ENCODE measurements around the gene CRABP1. TPM values are rescaled to one million over a fixed set of nuclear protein-coding genes. Genes with fewer than 3 reads are reported as not detected.

The CRABP1 gene
- total RNA-seq, 2 donors from 2014 or later = not detected

DNA sequence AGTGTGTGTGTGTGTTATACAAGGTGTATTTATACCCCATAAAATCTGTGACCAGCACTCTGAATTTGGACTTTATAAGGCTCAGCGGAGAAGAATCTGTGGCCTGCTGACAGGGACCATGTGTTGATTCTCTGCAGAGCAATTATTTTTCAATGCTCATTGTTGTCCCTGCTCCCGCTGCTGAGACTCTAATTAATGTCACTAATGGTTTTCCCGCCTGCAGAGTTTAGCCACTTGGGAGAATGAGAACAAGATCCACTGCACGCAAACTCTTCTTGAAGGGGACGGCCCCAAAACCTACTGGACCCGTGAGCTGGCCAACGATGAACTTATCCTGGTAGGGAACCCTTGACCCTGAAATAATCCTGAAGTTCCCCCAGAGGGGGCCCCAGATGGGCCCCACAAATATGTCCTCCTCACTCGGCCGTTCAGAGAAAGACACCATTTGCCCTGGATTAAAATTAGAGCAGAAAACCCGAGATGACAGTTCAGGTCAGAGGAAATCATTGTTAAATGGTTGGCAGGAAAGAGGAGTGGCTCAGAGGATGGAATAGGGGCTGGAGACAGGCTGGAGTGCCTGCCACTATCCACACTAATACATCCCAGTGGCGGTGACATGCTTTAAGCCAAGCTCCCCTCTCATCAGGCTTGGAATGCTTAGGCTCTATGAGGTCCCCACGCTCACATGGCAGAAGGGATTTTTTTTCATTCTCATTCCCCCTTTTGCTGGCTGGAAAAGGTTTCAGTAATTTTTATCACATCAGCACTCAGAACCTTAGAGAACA lies 3.3 kb downstream of the CRABP1 start:
- no peaks in the 10 kb centered on the region for H3K9me3 ChIP-seq (ENCODE audit: control insufficient read depth, low read length, poor library complexity, severe bottlenecking)
- H3K36me3 Mint-ChIP-seq (ENCODE audit: low read depth) = peaks cover 5% of the 10 kb centered on the region
- H3K27me3 Mint-ChIP-seq = peaks cover 54% of the 10 kb centered on the region
- H3K27ac Mint-ChIP-seq = no peak overlapping the region
- peaks cover 2% of the 10 kb centered on the region for H3K4me1 Mint-ChIP-seq
- ATAC-seq = no peak
- no peak for DNase-seq
- no peak overlapping the region for H3K4me3 Mint-ChIP-seq

- Mint-ChIP-seq H3K36me3 (ENCODE audit: low read depth) (no peaks in the 10 kb centered on the region), H3K4me1 (peaks cover 4% of the 10 kb centered on the region), H3K4me3 (no peak overlapping the region), H3K27me3 (peaks cover 47% of the 10 kb centered on the region), H3K27ac (no peak overlapping the region)
- no peak for ATAC-seq
- no peaks in the 10 kb centered on the region for H3K9me3 ChIP-seq (ENCODE audit: control insufficient read depth, low read length, poor library complexity, severe bottlenecking)
- DNase-seq = no peak
Measured at GRCh38 chr15:78345396-78346125, 5.4 kb downstream of the CRABP1 start.

DNA sequence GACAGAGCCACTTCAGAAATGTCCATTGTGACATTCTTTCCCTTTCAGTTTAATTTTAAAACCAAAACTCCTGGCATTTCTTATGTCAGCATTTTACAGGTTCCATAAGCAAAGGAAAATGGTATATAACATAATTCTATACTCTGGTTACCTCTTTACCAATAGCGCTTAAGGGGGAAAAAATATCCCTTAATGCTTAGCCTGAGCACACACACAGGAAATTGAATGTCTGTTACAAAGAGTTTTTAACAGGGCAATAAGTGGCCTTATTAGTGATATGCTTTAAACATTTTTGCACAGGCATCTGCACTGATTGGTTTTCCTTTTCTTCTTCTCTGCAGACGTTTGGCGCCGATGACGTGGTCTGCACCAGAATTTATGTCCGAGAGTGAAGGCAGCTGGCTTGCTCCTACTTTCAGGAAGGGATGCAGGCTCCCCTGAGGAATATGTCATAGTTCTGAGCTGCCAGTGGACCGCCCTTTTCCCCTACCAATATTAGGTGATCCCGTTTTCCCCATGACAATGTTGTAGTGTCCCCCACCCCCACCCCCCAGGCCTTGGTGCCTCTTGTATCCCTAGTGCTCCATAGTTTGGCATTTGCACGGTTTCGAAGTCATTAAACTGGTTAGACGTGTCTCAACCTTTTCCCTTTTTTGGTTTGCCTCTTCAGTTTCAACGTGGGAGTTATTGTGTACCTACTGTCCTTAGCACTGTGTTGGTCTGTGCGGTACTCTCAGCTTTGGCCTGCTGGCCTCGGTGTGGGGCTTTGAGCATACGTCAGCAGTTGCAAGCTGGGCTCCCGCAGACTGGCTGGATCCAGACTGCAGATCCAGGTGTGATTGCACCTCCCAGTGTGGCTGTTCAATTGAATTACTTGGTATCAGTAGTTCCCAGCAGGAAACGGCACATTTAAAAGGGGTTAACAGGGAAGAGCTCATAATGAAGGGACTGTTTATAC lies 7.7 kb downstream of the CRABP1 start:
- DNase-seq (no peak), ATAC-seq (no peak)
- no peaks in the 10 kb centered on the region for H3K9me3 ChIP-seq (ENCODE audit: control insufficient read depth, low read length, poor library complexity, severe bottlenecking)
- Mint-ChIP-seq H3K4me3 (no peak overlapping the region), H3K4me1 (peaks cover 4% of the 10 kb centered on the region), H3K36me3 (ENCODE audit: low read depth) (no peaks in the 10 kb centered on the region), H3K27ac (no peak overlapping the region), H3K27me3 (peaks cover 32% of the 10 kb centered on the region)

DNA sequence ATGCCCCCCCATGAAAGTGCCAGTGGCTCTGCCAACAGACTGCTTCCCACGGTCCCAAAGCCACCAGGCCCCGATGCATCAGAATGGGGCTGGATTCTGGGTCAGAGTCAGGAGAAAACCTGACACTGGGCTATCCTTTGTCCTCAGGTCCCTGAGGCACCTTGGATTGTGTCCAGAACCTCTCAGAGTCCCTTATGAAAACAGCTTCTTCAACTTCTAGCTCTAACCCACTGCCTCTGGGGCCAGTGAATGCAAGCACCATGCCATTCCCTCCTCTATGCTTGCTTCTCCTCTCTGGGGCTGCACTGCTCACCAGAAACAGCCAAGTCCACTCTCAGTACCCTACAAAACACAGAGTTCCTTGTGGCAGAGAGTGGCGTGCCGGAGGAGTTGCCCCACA lies 9.9 kb downstream of the CRABP1 start:
- Mint-ChIP-seq H3K4me1 (peaks cover 4% of the 10 kb centered on the region), H3K36me3 (ENCODE audit: low read depth) (no peaks in the 10 kb centered on the region), H3K27me3 (peaks cover 34% of the 10 kb centered on the region), H3K4me3 (no peak overlapping the region), H3K27ac (no peak overlapping the region)
- ATAC-seq = no peak
- no peaks in the 10 kb centered on the region for H3K9me3 ChIP-seq (ENCODE audit: control insufficient read depth, low read length, poor library complexity, severe bottlenecking)
- no peak for DNase-seq

- H3K36me3 Mint-ChIP-seq (ENCODE audit: low read depth) = no peaks in the 10 kb centered on the region
- no peak for DNase-seq
- H3K4me3 Mint-ChIP-seq = no peak overlapping the region
- H3K27ac Mint-ChIP-seq = no peak overlapping the region
- no peaks in the 10 kb centered on the region for H3K9me3 ChIP-seq (ENCODE audit: control insufficient read depth, low read length, poor library complexity, severe bottlenecking)
- H3K27me3 Mint-ChIP-seq = peaks cover 38% of the 10 kb centered on the region
- H3K4me1 Mint-ChIP-seq = peaks cover 2% of the 10 kb centered on the region
- no peak for ATAC-seq
Measured at GRCh38 chr15:78351539-78351938, 11.4 kb downstream of the CRABP1 start.

DNA sequence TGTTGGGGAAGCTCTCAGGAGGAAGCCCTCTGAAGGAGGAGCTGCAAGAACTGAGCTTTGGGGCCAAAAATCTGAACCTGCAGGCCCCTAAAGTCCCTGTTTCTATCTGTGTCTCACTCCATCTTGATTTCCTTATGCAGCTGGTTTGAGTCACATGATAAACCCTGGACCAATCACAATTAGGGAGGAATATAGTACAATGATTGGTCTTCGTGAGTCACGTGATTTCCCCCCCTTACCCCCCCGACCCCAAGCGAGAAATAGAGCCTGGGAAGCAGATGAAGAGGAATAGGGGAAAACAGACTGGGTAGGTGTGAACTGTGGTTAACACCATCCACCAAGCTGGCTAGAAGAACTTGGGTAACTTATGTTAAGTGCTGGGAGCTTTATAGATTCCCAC lies 12.9 kb downstream of the CRABP1 start:
- no peaks in the 10 kb centered on the region for H3K9me3 ChIP-seq (ENCODE audit: control insufficient read depth, low read length, poor library complexity, severe bottlenecking)
- peaks cover 43% of the 10 kb centered on the region for H3K27me3 Mint-ChIP-seq
- H3K36me3 Mint-ChIP-seq (ENCODE audit: low read depth) = no peaks in the 10 kb centered on the region
- no peak for ATAC-seq
- H3K4me3 Mint-ChIP-seq = no peak overlapping the region
- H3K4me1 Mint-ChIP-seq = peaks cover 2% of the 10 kb centered on the region
- no peak for DNase-seq
- no peak overlapping the region for H3K27ac Mint-ChIP-seq

DNA sequence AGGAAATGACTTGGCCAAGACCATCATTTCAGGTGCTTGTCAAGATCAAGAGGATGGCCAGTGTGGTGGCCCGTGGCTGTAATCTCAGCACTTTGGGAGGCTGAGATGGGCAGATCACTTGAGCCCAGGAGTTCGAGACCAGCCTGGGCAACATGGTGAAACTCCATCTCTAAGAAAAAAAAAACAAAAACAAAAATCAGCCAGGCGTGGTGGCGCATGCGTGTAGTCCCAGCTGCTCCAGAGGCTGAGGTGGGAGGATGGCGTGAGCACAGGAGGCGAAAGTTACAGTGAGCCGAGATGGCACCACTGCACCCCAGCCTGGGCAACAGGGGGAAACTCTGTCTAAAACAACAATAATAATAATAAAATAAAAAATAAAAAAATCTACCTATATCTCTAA lies 15.0 kb downstream of the CRABP1 start:
- DNase-seq (no peak), ATAC-seq (no peak)
- Mint-ChIP-seq H3K4me1 (peaks cover under 1% of the 10 kb centered on the region), H3K36me3 (ENCODE audit: low read depth) (no peaks in the 10 kb centered on the region), H3K27me3 (peaks cover 47% of the 10 kb centered on the region), H3K27ac (no peak overlapping the region), H3K4me3 (no peak overlapping the region)
- H3K9me3 ChIP-seq (ENCODE audit: control insufficient read depth, low read length, poor library complexity, severe bottlenecking) = no peaks in the 10 kb centered on the region

DNA sequence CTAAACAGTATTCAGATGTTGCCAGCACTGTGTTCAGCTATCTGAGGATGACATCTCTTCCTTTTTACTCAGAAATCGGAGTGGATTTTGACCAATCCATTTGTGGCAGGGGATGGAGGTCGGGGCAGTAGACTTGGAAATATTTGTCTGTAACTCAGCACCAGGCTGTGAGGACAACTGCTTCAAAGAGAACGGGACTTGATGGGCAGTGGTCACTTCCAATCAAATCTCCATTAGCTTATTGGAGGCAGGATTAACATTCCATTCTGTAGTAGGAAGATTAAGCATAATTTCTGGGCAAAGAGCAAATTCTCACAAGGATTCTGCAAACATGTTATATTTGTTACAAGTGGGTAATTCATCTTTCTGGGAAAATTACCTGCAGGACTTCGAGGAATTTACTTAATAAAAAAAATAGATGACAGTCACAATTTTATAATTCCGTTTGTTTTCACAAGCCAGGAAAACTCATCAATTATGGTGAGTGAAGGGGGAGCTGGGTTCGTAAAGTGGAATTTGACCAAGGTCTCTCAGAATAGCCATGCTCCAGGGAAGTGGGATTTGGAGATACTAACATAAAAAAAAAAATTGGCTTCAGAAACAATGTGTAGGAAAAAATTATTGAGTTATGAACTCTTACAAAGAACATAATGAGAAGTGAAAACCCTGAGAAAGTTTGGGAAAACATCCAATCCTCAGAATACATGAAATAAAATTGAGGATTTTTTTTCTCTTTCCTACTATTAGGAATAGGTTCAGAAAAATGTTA lies 18.1 kb downstream of the CRABP1 start:
- no peak for ATAC-seq
- Mint-ChIP-seq H3K36me3 (ENCODE audit: low read depth) (no peaks in the 10 kb centered on the region), H3K4me3 (no peak overlapping the region), H3K4me1 (no peaks in the 10 kb centered on the region), H3K27ac (no peak overlapping the region), H3K27me3 (peaks cover 57% of the 10 kb centered on the region)
- no peaks in the 10 kb centered on the region for H3K9me3 ChIP-seq (ENCODE audit: control insufficient read depth, low read length, poor library complexity, severe bottlenecking)
- no peak for DNase-seq

DNA sequence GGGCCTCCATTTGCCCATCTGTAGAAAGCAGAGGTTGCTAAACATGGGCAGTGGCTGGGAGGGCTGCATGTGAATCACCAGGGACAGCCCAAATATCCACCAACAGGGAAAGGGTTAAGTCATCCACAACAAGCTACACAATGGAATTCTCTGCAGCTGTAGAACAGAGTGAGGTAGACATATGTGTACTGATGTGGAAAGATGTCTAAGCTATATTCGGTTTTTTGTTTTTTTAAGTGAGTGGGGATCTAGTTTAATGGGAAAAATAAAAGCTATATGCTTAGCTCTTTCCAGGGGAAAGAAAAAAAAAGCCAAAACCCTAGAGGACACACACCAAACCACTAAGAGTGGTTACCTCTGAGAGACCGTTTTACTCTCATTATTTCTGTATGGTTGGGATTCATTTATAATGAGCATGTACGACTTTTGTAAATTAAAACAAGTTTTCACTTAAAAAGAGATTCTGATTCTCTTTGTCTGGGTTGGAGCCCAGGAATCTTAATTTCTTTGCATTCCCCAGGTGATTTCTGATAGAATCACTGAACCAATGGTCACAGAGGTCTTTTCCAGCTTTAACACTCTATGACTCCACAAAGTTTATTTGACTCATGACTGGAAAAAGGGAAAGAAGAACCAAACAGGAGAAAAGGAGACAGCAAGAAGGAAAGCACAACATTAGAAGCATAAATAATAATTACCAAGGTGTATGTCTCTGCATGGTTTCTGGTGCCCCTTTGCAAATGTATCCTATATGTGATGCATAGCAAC lies 19.1 kb downstream of the CRABP1 start:
- Mint-ChIP-seq H3K27ac (no peak overlapping the region), H3K4me1 (no peaks in the 10 kb centered on the region), H3K27me3 (peaks cover 56% of the 10 kb centered on the region), H3K36me3 (ENCODE audit: low read depth) (no peaks in the 10 kb centered on the region), H3K4me3 (no peak overlapping the region)
- DNase-seq (no peak), ATAC-seq (no peak)
- H3K9me3 ChIP-seq (ENCODE audit: control insufficient read depth, low read length, poor library complexity, severe bottlenecking) = no peaks in the 10 kb centered on the region

- ATAC-seq = no peak
- no peak for DNase-seq
- Mint-ChIP-seq H3K4me1 (no peaks in the 10 kb centered on the region), H3K27me3 (peaks cover 58% of the 10 kb centered on the region), H3K4me3 (no peak overlapping the region), H3K27ac (no peak overlapping the region), H3K36me3 (ENCODE audit: low read depth) (no peaks in the 10 kb centered on the region)
- H3K9me3 ChIP-seq (ENCODE audit: control insufficient read depth, low read length, poor library complexity, severe bottlenecking) = no peaks in the 10 kb centered on the region
Measured at GRCh38 chr15:78360367-78360801, 20.2 kb downstream of the CRABP1 start.

DNA sequence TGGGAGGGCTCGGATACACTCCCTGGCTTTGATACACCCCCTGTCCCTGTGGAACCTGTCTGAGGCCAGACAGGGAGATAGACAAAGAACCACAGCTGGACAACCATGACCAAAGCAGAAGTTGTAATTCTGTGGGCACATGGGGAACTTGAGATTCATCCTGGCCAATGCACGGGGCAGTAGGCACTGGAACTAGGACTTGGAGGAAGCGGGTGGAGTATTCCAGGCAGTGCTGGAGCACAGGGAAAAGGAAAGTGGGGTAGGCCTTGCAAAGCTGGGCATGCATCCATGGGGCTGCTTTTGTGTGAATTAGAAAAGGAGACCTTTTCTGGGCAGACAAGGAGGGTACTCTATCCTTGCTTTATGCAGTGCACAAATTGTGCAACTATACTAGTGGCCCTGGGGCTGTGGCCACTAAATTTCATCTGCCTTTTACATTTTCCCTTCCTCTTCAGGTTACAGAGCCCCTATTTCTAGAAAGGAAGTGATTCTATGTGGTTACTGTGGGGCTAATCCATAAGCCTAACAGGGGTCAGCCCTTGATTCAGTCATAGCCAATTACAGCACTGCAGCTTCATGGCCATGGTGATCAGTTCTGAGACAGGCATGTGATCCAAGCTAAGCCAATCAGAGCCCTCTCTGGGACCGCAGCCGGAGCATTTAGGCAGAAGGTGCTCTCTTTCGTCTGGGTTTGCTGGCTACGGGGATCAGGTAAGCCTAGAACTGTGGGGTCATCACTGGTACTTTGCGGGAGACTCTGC lies 21.0 kb downstream of the CRABP1 start:
- no peaks in the 10 kb centered on the region for H3K9me3 ChIP-seq (ENCODE audit: control insufficient read depth, low read length, poor library complexity, severe bottlenecking)
- no peak overlapping the region for H3K27ac Mint-ChIP-seq

More for the DNA sequence above, 21.0 kb downstream of the CRABP1 start:
- ATAC-seq (no peak), DNase-seq (no peak)
- H3K4me1 Mint-ChIP-seq = no peaks in the 10 kb centered on the region
- no peak overlapping the region for H3K4me3 Mint-ChIP-seq
- H3K27me3 Mint-ChIP-seq = peaks cover 54% of the 10 kb centered on the region
- H3K36me3 Mint-ChIP-seq (ENCODE audit: low read depth) = no peaks in the 10 kb centered on the region

All from T-helper 17 cell (primary cell).